ENCODE results near the gene SARDH.

GRCh38 chr9:133735931-133736330 lies 2.2 kb downstream of the SARDH start:
- TF ChIP-seq CTCF (IDR thresholded peaks at IDR 0.05; ENCODE audit: low read length) (no peak), EZH2phosphoT487 (IDR thresholded peaks at IDR 0.05; ENCODE audit: low read length) (no peak)
